Measurements from ENCODE around the gene OVAAL. TPM values are rescaled to one million over a fixed set of nuclear protein-coding genes. Genes with fewer than 3 reads are reported as not detected.

Gene OVAAL
- total and polyA plus RNA-seq, 4 donors, result not detected

GRCh38 chr1:180562640-180563025 is 3.9 kb downstream of the OVAAL start:
- H3K27me3 ChIP-seq (ENCODE audit: control insufficient read depth in 4 of 4, insufficient read depth in 4 of 4, low read length in 3 of 4), result no peaks in the 10 kb centered on the region
- H3K9me3 ChIP-seq (ENCODE audit: control insufficient read depth in 4 of 4, low read length in 3 of 4), result no peaks in the 10 kb centered on the region
- no peak overlapping the region for H3K9ac ChIP-seq (ENCODE audit: low read depth in 1 of 2, low read length in 2 of 2)
- no peak overlapping the region for H3K4me3 ChIP-seq (ENCODE audit: low read depth in 1 of 3, low read length in 3 of 3)
- H3K4me1 ChIP-seq (ENCODE audit: control insufficient read depth in 4 of 4, insufficient read depth in 4 of 4, low read length in 3 of 4), result no peaks in the 10 kb centered on the region
- no peak overlapping the region for H3K27ac ChIP-seq (ENCODE audit: low read depth in 1 of 2, low read length in 2 of 2)
- no peak for TF ChIP-seq JUND (IDR thresholded peaks at IDR 0.05)
- no peak for TF ChIP-seq RXRA (IDR thresholded peaks at IDR 0.05)
- no peak for TF ChIP-seq YY1 (IDR thresholded peaks at IDR 0.05)
- TF ChIP-seq RAD21 (IDR thresholded peaks at IDR 0.05), result no peak
- no peak for TF ChIP-seq EGR1 (IDR thresholded peaks at IDR 0.05; ENCODE audit: low read depth in 2 of 2)
- TF ChIP-seq NR2F2 (IDR thresholded peaks at IDR 0.05), result no peak
- no peak for TF ChIP-seq HNF4G (IDR thresholded peaks at IDR 0.05)
- no peak for TF ChIP-seq SP1 (IDR thresholded peaks at IDR 0.05)
- no peak for TF ChIP-seq REST (IDR thresholded peaks at IDR 0.05)
- H3K36me3 ChIP-seq (ENCODE audit: control insufficient read depth in 4 of 4, insufficient read depth in 3 of 4, low read depth in 1 of 4, low read length in 3 of 4), result no peaks in the 10 kb centered on the region
- 96% methylated on average over 1 of the region's 1 CpG for WGBS
- DNase-seq (ENCODE audit: low spot score), result no peak

- H3K27me3 ChIP-seq (ENCODE audit: control insufficient read depth in 4 of 4, insufficient read depth in 4 of 4, low read length in 3 of 4), result no peaks in the 10 kb centered on the region
- H3K4me1 ChIP-seq (ENCODE audit: control insufficient read depth in 4 of 4, insufficient read depth in 4 of 4, low read length in 3 of 4), result no peaks in the 10 kb centered on the region
- WGBS, result 83% methylated on average over 14 of the region's 14 CpGs
- no peaks in the 10 kb centered on the region for H3K9me3 ChIP-seq (ENCODE audit: control insufficient read depth in 4 of 4, low read length in 3 of 4)
- no peak overlapping the region for H3K4me3 ChIP-seq (ENCODE audit: low read depth in 1 of 3, low read length in 3 of 3)
- H3K27ac ChIP-seq (ENCODE audit: low read depth in 1 of 2, low read length in 2 of 2), result no peak overlapping the region
- H3K36me3 ChIP-seq (ENCODE audit: control insufficient read depth in 4 of 4, insufficient read depth in 3 of 4, low read depth in 1 of 4, low read length in 3 of 4), result no peaks in the 10 kb centered on the region
- H3K9ac ChIP-seq (ENCODE audit: low read depth in 1 of 2, low read length in 2 of 2), result no peak overlapping the region
- peak; percentile 41 for DNase-seq (ENCODE audit: low spot score)
- TF ChIP-seq RXRA (IDR thresholded peaks at IDR 0.05) (no peak), REST (IDR thresholded peaks at IDR 0.05) (no peak), GABPA (IDR thresholded peaks at IDR 0.05 in 1 of 2, conservative IDR thresholded peaks at IDR 0.05 in 1 of 2) (no peak), EGR1 (IDR thresholded peaks at IDR 0.05; ENCODE audit: low read depth in 2 of 2) (no peak), ZBTB33 (IDR thresholded peaks at IDR 0.05) (no peak), NR2F2 (IDR thresholded peaks at IDR 0.05) (no peak), JUND (IDR thresholded peaks at IDR 0.05) (no peak), HNF4G (IDR thresholded peaks at IDR 0.05) (no peak), FOXA1 (IDR thresholded peaks at IDR 0.05) (no peak), YY1 (IDR thresholded peaks at IDR 0.05) (no peak), SP1 (IDR thresholded peaks at IDR 0.05) (no peak)
Measured at GRCh38 chr1:180563026-180563827, 4.5 kb downstream of the OVAAL start.
